HCT116 (cell line): Measurements from ENCODE around the gene GPR176. TPM values are rescaled to one million over a fixed set of nuclear protein-coding genes. Genes with fewer than 3 reads are reported as not detected.

Experiments used
- ATAC-seq: fragments of 200-7000 bp; cut with Tn5 transposase; 2 replicates; pipeline ENCODE4 v1.9.1; 2020; ENCODE audit warnings: mild to moderate bottlenecking, moderate library complexity
- BruUV-seq: library from RNA; stranded (reverse); fragments of 400-500 nt; replicated peaks from 2 replicates; lab custom pipeline; 2021; lab: Mats Ljungman, UMichigan
- CTCF ChIA-PET: fragments of 300-600 bp; sonication (Branson Sonifier 250); formaldehyde crosslinking; loops from one replicate; lab custom pipeline; 2021; ENCODE audit warnings: antibody characterized with exemption; lab: Charles Lee
- POLR2A ChIA-PET: fragments of 300-600, 350-600 bp; sonication (Branson Sonifier 250); formaldehyde crosslinking; loops from one replicate; lab custom pipeline; 2021; ENCODE audit warnings: antibody characterized with exemption; lab: Charles Lee
- RAD21 ChIA-PET, 2 experiments: fragments of 300-600 bp; sonication (Branson Sonifier 250); formaldehyde crosslinking; loops; one replicate each; lab custom pipeline; 2023; ENCODE audit warnings: low total read pairs in 2 of 2; ENCODE audit not compliant: uncharacterized antibody in 2 of 2, unreplicated experiment in 2 of 2, low non-redundant PET in 1 of 2; lab: Charles Lee
- DNase-seq: peaks from one replicate; pipeline ENCODE4 v3.0.0-alpha.2; 2010; ENCODE audit warnings: low read depth, low spot score
- H2AFZ ChIP-seq: fragments of 200-600 bp; shearing (Covaris generic), sonication (generic); 2 replicates; pipeline ENCODE4 v1.6.1; 2017; ENCODE audit warnings: low read depth, mixed run types, mixed read lengths, antibody characterized with exemption, low read length; ENCODE audit not compliant: poor library complexity, severe bottlenecking
- H3K27ac ChIP-seq: 2 replicates; pipeline ENCODE4 v1.5.1; 2012; ENCODE audit warnings: low read depth, low read length
- H3K27me3 ChIP-seq: fragments of 200-600 bp; sonication (generic); 2 replicates; pipeline ENCODE4 v1.6.1; 2016; ENCODE audit warnings: mixed run types, low read length, mixed read lengths; ENCODE audit not compliant: insufficient read depth
- H3K36me3 ChIP-seq, 2 experiments: fragments of 200-500 bp in 1 of 2; fragments of 200-600 bp in 1 of 2; sonication (Bioruptor generic) in 1 of 2; sonication (generic) in 1 of 2; 2 replicates each; pipeline versions ENCODE4 v1.5.1 to v1.6.1; 2014 to 2016; ENCODE audit warnings: low read length in 2 of 2, inconsistent platforms in 1 of 2, mixed read lengths in 1 of 2, mixed run types in 1 of 2; ENCODE audit not compliant: insufficient read depth in 2 of 2, control insufficient read depth in 1 of 2
- H3K4me1 ChIP-seq, 2 experiments: fragments of 200-600 bp in 1 of 2; sonication (generic) in 1 of 2; 2 replicates each; pipeline versions ENCODE4 v1.5.1 to v1.6.1; 2012 to 2017; ENCODE audit warnings: low read length in 2 of 2, inconsistent platforms in 1 of 2, mild to moderate bottlenecking in 1 of 2, mixed read lengths in 1 of 2, mixed run types in 1 of 2, moderate library complexity in 1 of 2; ENCODE audit not compliant: insufficient read depth in 2 of 2, control insufficient read depth in 1 of 2
- H3K4me2 ChIP-seq: fragments of 200-600 bp; sonication (generic); 2 replicates; pipeline ENCODE4 v1.6.1; 2017; ENCODE audit warnings: mixed run types, low read length, mixed read lengths
- H3K4me3 ChIP-seq, 2 experiments: fragments of 200-600 bp in 1 of 2; sonication (generic) in 1 of 2; replicated peaks in 1 of 2; 2 replicates each; pipeline ENCODE4 v1.5.1; 2011 to 2016; ENCODE audit warnings: low read length in 2 of 2, control low read depth in 1 of 2, low read depth in 1 of 2, mild to moderate bottlenecking in 1 of 2, mixed read lengths in 1 of 2, mixed run types in 1 of 2
- H3K79me2 ChIP-seq: fragments of 200-600 bp; sonication (generic); 2 replicates; pipeline ENCODE4 v1.6.1; 2017; ENCODE audit warnings: mild to moderate bottlenecking, mixed run types, low read length, moderate library complexity, mixed read lengths; ENCODE audit not compliant: insufficient read depth
- H3K9ac ChIP-seq: fragments of 200-600 bp; sonication (generic); 2 replicates; pipeline ENCODE4 v1.6.1; 2016; ENCODE audit warnings: low read length, mixed read lengths
- H3K9me2 ChIP-seq: fragments of 200-600 bp; sonication (generic), shearing (Covaris generic); 2 replicates; pipeline ENCODE4 v1.6.1; 2017; ENCODE audit warnings: mixed run types, mild to moderate bottlenecking, moderate library complexity; ENCODE audit not compliant: insufficient read depth
- H3K9me3 ChIP-seq, 2 experiments: fragments of 200-500 bp in 1 of 2; fragments of 200-600 bp in 1 of 2; sonication (Bioruptor generic) in 1 of 2; sonication (generic) in 1 of 2; 2 replicates each; pipeline ENCODE4 v1.6.1; 2014 to 2017; ENCODE audit warnings: low read length in 2 of 2, mixed read lengths in 2 of 2, inconsistent platforms in 1 of 2, low read depth in 1 of 2, mild to moderate bottlenecking in 1 of 2, mixed run types in 1 of 2, moderate library complexity in 1 of 2; ENCODE audit not compliant: control insufficient read depth in 1 of 2, insufficient read depth in 1 of 2
- H4K20me1 ChIP-seq: fragments of 200-600 bp; sonication (generic), shearing (Covaris generic); 2 replicates; pipeline ENCODE4 v1.6.1; 2017; ENCODE audit warnings: mixed run types, mild to moderate bottlenecking, moderate library complexity; ENCODE audit not compliant: insufficient read depth
- CEBPB ChIP-seq: IDR thresholded peaks from 2 replicates; pipeline ENCODE4 v1.6.1; 2012; ENCODE audit warnings: low read depth
- ELF1 ChIP-seq: IDR thresholded peaks from 2 replicates; pipeline ENCODE4 v1.6.1; 2012; ENCODE audit warnings: low read depth, borderline replicate concordance
- EZH2phosphoT487 ChIP-seq: fragments of 200-600 bp; IDR thresholded peaks from 2 replicates; pipeline ENCODE4 v1.6.1; 2018; ENCODE audit warnings: antibody characterized with exemption, borderline replicate concordance
- JUND ChIP-seq: IDR thresholded peaks from 2 replicates; pipeline ENCODE4 v1.6.1; 2012
- POLR2AphosphoS5 ChIP-seq: IDR thresholded peaks from 2 replicates; pipeline ENCODE4 v1.6.1; 2011; ENCODE audit warnings: mild to moderate bottlenecking, low read depth, low read length, moderate library complexity
- RAD21 ChIP-seq: IDR thresholded peaks from 2 replicates; pipeline ENCODE4 v1.6.1; 2012; ENCODE audit warnings: low read depth, mild to moderate bottlenecking
- SIN3A ChIP-seq: IDR thresholded peaks from 2 replicates; pipeline ENCODE4 v1.6.1; 2012; ENCODE audit warnings: low read depth
- YY1 ChIP-seq: IDR thresholded peaks from 2 replicates; pipeline ENCODE4 v1.6.1; 2011; ENCODE audit warnings: low read length, low read depth, moderate library complexity, mild to moderate bottlenecking; ENCODE audit not compliant: insufficient replicate concordance; ENCODE audit errors: extremely low read depth
- ZFX ChIP-seq: fragments of 450-650 bp; IDR thresholded peaks from 2 replicates; pipeline ENCODE4 v1.6.1; 2017
- ZNF274 ChIP-seq: fragments of 200-500 bp; sonication (Bioruptor generic); IDR thresholded peaks from 2 replicates; pipeline ENCODE4 v1.6.1; 2014; ENCODE audit warnings: mild to moderate bottlenecking, low read depth, low read length, inconsistent platforms
- intact Hi-C: fragments of 100-400 bp; cut with micrococcal nuclease; formaldehyde crosslinking; loops from 2 replicates; pipeline ENCODE4 v1.10.0; 2022
- total RNA-seq: library from RNA; stranded (reverse); gene quantifications from one replicate; pipeline ENCODE4 v1.2.1, GENCODE V29; 2021; ENCODE audit not compliant: unreplicated experiment
- TF ChIP-seq, protein P1 (sequence below): IDR thresholded peaks from 2 replicates; pipeline ENCODE4 v1.6.1; 2011; ENCODE audit warnings: mild to moderate bottlenecking, low read length, moderate library complexity; ENCODE audit not compliant: insufficient replicate concordance; ENCODE audit errors: extremely low read depth
- TF ChIP-seq, protein P2 (sequence below), 3 experiments: fragments of 200-600 bp in 1 of 3; sonication (generic) in 1 of 3; IDR thresholded peaks in 2 of 3; conservative IDR thresholded peaks in 1 of 3; 2 replicates each; pipeline ENCODE4 v1.5.1; 2012 to 2017; ENCODE audit warnings: low read depth in 2 of 3, low read length in 2 of 3, antibody characterized with exemption in 1 of 3, borderline replicate concordance in 1 of 3, control low read depth in 1 of 3, mild to moderate bottlenecking in 1 of 3, mixed read lengths in 1 of 3, mixed run types in 1 of 3, moderate library complexity in 1 of 3; ENCODE audit not compliant: insufficient read depth in 1 of 3
- TF ChIP-seq, protein P3 (sequence below): IDR thresholded peaks from 2 replicates; pipeline ENCODE4 v1.6.1; 2012; ENCODE audit warnings: low read depth
- TF ChIP-seq, protein P4 (sequence below): IDR thresholded peaks from 2 replicates; pipeline ENCODE4 v1.6.1; 2012

GPR176 gene
- total RNA-seq, 1 experiment from 2014 or later: 1.7 TPM

DNA sequence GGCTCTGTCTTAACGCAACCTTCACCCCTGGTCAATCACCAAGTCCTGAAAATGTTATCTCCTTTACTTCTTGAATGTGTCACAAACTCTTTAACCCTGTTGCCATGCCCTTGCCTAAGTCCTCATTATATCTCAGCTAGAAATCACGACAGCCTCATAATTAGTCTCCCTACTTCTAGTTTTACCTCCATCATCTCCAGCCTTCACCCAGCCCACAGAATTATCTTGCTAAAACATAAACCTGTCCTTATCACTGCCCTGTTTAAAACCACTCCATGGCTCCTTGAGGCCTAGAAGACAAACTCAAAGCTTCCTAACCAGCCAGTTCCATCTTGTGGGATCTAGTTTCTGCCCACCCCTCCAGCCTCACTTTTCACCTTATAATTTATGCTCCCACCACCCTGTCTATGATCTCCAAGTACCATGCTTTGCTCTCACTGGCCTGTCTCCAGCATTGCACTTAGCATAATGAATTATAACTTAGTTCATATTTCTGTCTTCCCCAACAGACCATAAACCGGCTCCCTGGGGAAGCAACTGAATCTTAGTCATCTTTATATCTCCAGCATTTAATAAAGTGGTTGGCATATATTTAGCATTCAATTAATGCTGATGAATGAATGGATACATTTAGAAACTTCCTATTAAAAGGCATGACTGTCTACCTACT lies 39.2 kb downstream of the GPR176 start (continued):
- TF ChIP-seq, protein P1, sequence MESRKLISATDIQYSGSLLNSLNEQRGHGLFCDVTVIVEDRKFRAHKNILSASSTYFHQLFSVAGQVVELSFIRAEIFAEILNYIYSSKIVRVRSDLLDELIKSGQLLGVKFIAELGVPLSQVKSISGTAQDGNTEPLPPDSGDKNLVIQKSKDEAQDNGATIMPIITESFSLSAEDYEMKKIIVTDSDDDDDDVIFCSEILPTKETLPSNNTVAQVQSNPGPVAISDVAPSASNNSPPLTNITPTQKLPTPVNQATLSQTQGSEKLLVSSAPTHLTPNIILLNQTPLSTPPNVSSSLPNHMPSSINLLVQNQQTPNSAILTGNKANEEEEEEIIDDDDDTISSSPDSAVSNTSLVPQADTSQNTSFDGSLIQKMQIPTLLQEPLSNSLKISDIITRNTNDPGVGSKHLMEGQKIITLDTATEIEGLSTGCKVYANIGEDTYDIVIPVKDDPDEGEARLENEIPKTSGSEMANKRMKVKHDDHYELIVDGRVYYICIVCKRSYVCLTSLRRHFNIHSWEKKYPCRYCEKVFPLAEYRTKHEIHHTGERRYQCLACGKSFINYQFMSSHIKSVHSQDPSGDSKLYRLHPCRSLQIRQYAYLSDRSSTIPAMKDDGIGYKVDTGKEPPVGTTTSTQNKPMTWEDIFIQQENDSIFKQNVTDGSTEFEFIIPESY: no peak

DNA sequence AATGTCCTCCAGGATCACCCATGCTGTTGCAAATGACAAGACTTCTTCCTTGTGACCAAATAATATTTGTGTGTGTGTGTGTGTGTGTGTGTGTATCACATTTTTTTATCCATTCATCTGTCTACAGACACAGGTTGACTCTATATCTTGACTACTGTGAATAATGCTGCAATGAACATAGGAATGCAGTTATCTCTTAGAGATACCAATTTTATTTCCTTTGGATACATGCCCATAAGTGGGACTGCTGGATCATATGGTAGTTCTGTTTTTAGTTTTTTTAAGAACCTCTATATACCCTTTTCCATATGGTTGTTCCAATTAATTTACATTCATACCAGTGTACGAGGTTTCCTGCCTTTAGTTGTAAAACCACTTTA lies 41.7 kb downstream of the GPR176 start:
- Histone ChIP-seq H2AFZ (no peak overlapping the region), H3K9me3 (no peaks in the 10 kb centered on the region), H3K36me3 (no peaks in the 10 kb centered on the region), H3K79me2 (no peaks in the 10 kb centered on the region), H3K4me1 (no peaks in the 10 kb centered on the region), H3K9ac (no peak overlapping the region), H3K27me3 (no peaks in the 10 kb centered on the region), H4K20me1 (no peaks in the 10 kb centered on the region), H3K9me2 (no peaks in the 10 kb centered on the region), H3K4me2 (no peak overlapping the region), H3K27ac (no peak overlapping the region), H3K4me3 (no peak overlapping the region)
- intact Hi-C loops: no loop called here
- no peak for ATAC-seq
- ChIA-PET POLR2A (no interaction called here), RAD21 (no interaction called here), CTCF (interaction anchor here (1.0 kb wide), 1 partner anchor 10 kb away, joined by 3 read pairs; no protein-coding TSS in a partner anchor)
- no TSS peak for BruUV-seq
- DNase-seq: no peak
- TF ChIP-seq JUND (no peak), YY1 (no peak), RAD21 (no peak), POLR2AphosphoS5 (no peak), SIN3A (no peak), EZH2phosphoT487 (no peak), ZNF274 (no peak), CEBPB (no peak), ZFX (no peak), ELF1 (no peak)
- TF ChIP-seq, protein P2, sequence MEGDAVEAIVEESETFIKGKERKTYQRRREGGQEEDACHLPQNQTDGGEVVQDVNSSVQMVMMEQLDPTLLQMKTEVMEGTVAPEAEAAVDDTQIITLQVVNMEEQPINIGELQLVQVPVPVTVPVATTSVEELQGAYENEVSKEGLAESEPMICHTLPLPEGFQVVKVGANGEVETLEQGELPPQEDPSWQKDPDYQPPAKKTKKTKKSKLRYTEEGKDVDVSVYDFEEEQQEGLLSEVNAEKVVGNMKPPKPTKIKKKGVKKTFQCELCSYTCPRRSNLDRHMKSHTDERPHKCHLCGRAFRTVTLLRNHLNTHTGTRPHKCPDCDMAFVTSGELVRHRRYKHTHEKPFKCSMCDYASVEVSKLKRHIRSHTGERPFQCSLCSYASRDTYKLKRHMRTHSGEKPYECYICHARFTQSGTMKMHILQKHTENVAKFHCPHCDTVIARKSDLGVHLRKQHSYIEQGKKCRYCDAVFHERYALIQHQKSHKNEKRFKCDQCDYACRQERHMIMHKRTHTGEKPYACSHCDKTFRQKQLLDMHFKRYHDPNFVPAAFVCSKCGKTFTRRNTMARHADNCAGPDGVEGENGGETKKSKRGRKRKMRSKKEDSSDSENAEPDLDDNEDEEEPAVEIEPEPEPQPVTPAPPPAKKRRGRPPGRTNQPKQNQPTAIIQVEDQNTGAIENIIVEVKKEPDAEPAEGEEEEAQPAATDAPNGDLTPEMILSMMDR (IDR thresholded peaks at IDR 0.05 in 2 of 3, conservative IDR thresholded peaks at IDR 0.05 in 1 of 3; ENCODE audit: borderline replicate concordance in 1 of 3, insufficient read depth in 1 of 3, low read depth in 2 of 3, low read length in 2 of 3): no peak
- TF ChIP-seq, protein P1: no peak
- TF ChIP-seq, protein P3, sequence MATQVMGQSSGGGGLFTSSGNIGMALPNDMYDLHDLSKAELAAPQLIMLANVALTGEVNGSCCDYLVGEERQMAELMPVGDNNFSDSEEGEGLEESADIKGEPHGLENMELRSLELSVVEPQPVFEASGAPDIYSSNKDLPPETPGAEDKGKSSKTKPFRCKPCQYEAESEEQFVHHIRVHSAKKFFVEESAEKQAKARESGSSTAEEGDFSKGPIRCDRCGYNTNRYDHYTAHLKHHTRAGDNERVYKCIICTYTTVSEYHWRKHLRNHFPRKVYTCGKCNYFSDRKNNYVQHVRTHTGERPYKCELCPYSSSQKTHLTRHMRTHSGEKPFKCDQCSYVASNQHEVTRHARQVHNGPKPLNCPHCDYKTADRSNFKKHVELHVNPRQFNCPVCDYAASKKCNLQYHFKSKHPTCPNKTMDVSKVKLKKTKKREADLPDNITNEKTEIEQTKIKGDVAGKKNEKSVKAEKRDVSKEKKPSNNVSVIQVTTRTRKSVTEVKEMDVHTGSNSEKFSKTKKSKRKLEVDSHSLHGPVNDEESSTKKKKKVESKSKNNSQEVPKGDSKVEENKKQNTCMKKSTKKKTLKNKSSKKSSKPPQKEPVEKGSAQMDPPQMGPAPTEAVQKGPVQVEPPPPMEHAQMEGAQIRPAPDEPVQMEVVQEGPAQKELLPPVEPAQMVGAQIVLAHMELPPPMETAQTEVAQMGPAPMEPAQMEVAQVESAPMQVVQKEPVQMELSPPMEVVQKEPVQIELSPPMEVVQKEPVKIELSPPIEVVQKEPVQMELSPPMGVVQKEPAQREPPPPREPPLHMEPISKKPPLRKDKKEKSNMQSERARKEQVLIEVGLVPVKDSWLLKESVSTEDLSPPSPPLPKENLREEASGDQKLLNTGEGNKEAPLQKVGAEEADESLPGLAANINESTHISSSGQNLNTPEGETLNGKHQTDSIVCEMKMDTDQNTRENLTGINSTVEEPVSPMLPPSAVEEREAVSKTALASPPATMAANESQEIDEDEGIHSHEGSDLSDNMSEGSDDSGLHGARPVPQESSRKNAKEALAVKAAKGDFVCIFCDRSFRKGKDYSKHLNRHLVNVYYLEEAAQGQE: no peak
- TF ChIP-seq, protein P4, sequence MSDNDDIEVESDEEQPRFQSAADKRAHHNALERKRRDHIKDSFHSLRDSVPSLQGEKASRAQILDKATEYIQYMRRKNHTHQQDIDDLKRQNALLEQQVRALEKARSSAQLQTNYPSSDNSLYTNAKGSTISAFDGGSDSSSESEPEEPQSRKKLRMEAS: no peak
